GM21576 (cell line): ENCODE measurements around the gene LASP1.
A peak's percentile ranks its signal among the peaks of the same experiment; 100 is the strongest.

Experiments used
- ATAC-seq: cut with Tn5 transposase; IDR thresholded peaks from one replicate; pipeline ENCODE4 v1.9.1; 2021; ENCODE audit warnings: mild to moderate bottlenecking, moderate library complexity; ENCODE audit not compliant: unreplicated experiment

Gene LASP1

DNA sequence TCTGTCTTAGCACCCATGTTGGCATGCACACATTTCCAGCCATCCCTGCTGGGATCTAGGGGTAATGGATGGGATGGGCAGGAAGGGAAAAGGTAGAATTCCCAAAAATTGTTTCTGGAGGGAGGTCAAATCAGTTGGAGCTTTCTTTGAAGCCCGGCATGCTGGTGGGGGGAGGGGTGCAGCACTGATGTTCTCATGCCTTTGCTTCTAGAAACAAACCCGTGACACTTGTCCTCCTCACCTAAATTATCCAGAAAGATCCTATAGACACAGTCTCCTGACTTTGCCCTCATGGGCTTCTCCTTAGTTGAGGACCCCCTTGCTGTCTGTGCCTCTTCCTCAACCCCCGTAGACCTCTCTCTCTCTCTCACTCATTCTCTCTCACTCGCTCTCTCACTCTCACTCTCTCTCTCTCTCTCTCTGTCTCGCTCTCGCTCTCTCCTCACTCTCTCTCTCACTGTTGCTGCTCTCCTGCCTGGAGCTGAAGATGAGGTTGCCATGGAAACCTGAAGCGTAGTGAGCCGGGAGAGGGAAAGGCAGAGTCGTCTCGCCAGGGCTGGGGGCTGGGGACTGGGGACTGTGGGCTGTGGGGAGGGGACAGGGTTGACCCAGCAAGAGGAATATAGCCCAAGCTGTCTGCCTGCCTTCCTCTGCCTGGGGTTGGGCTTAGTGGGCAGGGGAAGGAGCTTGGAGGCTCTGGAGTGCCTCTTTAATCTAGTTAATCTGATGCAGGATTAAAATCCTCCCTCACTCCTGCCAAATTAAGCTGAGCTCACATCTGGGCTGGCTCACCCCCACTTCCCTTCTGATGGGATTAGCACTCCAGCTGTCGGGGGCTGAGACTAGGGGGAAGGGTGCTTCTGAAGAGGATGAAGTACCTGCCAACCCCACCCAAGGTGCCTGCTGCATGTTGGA lies 16.1 kb downstream of the LASP1 start:
- no peak for ATAC-seq

DNA sequence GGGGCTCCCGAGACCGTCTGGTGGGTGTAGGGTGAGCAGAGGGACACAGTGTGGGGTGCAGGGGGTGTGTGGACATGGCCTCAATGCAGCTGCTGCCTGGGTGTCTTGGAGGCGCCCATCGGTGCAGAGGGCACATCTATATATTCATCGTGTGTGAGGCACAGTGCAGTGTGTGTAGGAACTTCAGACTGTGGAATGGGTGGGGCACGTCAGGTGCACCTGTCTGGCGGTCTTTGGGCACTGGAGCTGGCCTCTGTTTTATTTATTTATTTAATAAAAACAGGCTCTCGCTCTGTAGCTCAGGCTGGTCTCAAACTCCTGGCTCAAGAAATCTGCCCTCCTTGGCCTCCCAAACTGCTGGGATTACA lies 16.8 kb downstream of the LASP1 start:
- no peak for ATAC-seq

DNA sequence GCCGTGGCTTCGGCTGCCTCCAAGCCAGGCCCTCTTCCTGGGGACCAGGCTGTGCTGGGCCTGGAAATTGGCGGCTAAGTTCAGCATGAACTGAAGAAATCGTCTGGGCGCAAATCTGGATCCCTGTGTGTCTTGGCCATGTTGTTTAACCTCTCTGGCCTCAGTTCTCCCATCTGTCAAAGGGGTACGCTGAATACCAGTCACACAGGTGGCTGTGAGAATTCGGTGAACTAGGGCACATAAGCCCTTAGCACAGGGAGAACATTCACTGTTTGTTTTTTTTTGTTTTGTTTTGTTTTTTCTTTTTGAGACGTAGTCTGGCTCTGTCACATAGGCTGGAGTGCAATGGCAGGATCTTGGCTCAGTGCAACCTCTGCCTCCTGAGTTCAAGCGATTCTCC lies 19.0 kb downstream of the LASP1 start:
- ATAC-seq, result no peak

DNA sequence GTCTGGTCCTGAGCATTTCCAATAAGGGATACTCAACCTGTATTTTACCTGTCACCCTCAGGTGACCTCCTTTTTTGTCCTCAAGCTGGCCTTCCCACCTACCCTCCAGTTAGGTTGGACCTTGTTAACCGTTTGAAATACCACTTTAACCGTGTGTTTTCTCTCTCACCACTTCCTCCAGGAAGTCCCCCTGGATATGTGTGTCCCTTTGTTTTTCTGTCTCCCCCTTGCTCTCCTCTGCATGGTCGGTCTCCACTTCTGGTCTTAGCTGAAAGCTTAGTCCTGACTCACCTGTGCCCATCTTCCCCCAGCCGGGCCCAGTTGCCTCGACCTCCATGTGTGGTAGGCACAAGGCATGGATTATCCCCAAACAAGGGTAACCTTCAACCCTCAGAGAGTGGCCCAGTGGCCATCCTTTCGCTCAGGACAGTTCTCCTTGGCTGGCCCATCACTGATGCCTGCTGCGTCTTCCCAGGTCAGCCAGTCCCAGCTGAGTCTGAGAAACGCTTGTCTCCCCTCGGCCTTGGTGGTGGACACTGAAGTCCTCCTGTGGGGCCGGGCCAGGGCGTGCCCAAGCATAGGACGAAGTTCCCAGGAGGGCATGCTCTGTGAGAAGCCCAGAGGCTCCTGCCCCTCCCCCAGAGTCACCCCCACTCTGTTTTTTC lies 20.0 kb downstream of the LASP1 start:
- ATAC-seq, result no peak

DNA sequence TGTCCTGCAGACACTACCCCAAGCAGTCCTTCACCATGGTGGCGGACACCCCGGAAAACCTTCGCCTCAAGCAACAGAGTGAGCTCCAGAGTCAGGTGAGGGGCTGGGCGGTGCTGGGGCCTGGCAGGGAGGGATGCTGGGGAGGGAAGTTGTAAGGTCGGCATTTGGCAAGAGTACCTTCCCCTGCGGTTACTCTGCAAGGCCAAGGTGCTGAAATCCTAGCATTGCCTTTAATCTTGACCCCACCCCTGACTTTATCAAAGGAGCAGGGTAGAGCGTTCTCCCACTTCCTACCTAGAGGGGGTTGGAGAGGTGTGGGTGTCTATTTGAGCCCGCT lies 20.5 kb downstream of the LASP1 start:
- no peak for ATAC-seq

DNA sequence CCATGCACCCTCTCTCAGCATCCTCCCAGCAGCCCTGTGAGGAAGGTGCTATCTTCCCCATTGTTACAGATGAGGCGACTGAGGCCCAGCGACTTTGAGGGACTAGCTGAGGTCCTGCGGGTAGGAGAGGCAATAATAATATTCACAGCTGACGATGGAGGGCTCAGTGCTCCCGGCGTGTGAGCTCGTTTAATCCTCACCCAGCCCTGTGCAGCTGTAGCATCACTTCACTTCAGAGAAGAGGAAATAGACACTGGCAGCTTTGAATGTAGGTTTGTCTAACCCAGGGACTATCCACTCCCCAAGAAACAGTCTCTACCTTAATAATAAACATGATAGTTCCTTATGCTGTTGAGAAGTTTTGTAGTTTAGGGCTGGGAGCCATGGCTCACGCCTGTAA lies 21.6 kb downstream of the LASP1 start:
- ATAC-seq, result no peak

DNA sequence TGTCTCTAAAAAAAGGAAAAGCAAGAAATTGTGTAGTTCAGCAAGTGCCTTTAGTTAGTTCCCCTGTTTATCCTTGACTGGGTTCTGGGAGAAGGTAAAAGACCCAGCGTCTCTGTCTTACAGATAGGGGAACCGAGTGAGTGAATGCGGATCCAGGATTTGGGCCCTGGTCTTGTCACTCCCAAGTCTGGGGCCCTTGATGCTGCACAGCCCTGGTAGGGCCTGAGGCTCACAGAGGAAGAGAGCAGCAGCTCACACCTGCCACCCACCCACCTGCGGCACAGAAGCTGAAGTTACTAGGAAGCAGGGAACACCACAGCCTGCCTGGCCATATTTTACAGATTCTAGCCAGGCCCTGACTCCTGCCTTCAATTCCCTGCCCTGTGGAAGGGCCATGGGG lies 22.2 kb downstream of the LASP1 start:
- no peak for ATAC-seq

DNA sequence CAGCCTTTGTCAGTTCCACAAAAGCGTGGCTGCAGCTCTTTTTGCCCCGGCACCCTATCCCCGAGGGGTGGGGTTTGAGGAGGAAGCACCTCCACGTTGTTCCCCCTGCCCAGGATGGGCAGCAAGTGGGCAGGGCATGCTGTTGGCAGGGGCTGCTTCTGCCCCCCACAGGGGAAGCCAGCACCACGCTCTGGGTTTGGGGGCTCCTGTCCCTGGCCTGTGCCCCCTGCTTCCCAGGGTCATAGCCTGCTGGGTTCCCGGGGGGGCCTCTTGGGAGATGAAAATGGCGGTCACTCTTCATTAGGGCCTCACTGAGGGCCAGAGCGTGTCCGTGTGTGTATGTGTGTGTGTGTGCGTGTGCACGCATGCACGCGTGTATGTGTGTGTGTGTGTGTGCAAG lies 22.8 kb downstream of the LASP1 start:
- no peak for ATAC-seq

DNA sequence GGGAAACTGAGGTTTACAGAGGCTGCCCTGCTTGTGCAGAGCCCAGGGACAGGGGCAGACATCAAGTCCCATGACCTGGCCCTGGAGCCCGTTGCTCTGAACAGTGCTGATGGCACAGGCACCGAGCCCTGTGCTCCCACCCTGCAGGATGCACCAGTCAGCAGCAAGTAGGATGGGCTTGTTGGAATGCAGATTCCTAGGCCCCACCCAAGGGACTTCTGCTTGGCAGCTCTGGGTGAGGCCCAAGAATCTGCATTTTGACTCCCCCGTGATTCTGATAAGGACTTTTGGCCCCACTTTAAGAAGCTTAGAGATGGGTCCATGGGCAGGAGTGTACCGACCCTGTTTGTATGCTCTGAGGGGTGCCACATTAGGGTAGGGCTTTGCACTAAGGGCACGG lies 23.3 kb downstream of the LASP1 start:
- no peak for ATAC-seq

DNA sequence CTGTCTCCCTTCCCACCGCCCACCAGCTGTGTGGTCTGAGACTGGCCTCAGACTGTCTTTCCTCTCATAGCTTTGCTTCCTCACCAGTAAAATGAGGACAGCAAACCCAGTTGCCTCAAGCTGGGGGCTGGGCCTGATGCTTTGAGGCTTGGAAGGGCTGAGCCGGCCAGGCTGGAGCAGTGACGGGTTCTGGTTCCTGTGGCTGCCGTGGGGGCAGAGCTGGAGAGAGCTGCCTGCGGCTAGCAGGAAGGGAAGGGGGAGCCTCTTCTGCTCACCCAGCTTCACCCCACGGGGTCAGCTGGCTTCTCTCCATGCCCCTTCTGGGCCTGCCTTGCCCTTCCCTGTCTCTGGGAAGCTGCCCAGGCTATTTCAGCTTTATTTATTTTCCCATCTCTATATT lies 23.7 kb downstream of the LASP1 start:
- no peak for ATAC-seq

DNA sequence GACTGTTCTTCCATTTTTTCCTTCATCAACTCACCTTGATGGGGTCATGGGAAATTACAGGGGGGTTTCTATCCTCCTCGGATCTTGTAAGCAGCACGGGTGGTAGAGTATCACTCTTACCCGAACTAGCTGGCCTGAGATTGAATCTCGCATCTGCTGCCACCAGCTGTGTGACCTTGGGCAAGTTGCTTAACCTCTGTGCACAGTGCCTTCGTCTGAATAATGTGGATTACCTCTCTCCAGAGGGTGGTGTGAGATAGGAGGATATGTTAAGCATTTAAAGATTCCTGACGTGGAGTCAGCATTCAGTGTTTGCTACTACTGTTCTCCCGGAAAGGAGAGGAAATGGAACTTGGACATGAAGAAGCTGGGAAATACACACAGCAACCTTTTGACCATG lies 24.4 kb downstream of the LASP1 start:
- ATAC-seq, result no peak

DNA sequence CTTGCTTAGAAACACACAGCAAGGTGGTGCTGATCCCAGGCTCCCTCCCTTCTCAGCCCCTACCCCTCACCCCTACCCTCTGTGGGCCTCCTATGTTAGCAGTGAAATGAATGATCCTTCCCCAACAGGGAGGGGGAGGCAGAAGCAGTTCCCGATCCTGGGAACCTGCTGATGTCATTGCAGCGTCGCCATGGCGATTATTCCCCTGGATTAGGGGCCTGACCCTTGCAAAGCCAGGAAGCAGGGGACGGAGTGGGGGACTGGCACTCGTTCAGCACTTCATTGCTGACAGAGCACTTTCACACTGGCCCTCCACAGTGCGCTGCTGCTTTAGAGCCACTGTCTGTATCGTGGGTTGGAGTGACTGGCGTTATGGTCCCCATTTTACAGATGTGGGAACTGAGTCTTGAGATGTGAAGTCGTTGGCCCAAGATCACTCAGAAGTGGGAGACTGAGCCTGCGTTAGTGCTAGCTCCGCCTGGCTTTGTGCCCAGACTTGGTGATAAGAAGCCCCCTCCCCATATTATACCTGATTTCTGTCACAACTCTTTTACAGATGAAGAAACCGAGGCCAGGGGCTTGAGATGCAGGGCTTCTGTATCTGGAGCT lies 26.6 kb downstream of the LASP1 start:
- ATAC-seq, result no peak

DNA sequence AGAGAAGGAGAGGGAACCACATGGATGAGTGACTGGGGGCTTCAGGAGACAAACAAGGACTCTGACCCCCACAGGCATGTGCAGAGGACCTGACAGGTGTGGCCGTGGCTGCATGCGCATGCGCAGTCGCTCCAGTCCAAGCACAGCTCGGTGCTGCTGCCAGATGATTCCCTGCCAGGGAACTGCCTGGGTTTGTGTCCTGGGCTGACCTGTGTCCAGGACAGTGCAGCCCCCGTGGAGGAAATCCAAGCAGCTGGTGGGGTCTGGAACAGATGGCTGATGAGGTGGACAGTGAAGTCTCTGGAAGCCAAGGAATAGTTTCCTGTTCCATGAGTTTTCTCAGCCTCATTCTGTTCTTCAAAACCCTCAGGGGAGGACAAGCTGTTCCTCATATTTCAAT lies 27.3 kb downstream of the LASP1 start:
- no peak for ATAC-seq

DNA sequence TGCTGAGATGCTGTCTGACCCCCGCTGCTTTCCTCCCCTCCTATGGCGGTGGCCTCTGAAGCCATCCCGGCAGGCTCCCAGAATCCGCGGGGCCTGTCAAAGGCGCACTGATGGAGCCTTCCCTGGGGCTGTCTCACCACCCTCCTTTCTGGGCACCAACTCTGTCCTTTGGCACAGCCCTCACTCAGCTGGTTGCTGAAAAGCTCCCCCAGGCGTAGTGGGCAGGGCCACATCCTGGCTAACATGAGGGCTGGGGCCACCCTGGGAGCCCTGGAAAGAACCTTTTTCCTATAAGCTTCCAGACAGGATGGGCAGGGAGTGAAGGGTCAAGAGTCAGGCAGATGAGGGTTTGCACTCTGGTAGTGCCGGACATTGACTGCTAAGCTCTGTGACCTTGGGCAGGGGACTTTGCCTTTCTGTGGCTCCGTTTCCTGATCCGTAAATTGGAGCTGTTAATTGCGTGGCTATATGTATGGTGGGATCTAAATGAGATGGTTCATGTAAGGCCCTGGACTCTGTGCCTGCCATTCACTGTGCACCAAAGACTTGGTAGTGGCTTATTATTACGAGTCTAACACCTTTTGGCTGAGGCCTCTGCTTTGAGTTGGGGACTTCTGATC lies 27.9 kb downstream of the LASP1 start:
- ATAC-seq, result no peak

DNA sequence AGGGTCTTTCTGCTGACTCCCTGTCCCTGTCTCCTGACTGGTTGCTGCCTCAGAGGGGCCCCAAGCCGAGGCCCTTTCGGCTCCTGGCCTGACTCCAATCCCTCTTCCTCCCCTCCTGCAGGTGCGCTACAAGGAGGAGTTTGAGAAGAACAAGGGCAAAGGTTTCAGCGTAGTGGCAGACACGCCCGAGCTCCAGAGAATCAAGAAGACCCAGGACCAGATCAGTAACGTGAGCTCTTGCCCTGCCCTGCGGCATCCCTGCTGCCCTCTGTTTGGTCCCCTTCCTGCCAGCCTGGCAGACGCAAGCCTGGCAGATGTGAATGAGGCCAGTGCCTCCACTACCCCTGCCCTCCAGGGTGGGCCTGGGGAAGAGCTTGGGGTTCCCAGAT lies 28.4 kb downstream of the LASP1 start:
- peak; percentile 16 for ATAC-seq

DNA sequence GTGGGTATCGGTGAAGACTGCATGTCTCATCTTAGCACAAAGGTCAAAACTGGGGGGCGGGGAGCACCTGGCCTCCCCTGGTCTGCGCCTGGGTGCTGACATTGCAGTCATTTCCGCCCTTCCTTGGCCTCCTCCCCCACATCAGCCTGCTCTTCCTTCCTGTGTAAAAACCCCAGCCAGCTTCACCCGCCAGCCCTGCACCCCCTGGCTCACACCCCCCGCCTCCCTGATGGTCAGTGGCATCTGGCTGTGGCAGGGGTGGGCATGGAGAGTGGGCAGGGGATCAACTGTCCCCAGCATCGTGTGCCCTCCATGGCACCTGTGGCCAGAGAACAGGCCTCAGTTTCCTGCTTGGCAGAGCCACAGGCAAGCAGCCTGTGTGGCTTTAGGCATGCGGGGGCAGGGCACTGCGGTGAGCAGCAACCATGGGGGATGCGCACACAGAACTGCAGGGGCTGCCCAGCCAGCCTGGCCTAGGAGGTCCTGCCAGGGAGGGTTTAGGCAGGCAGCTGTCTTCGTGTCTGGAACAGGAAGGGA lies 29.0 kb downstream of the LASP1 start:
- peak; percentile 68 for ATAC-seq

DNA sequence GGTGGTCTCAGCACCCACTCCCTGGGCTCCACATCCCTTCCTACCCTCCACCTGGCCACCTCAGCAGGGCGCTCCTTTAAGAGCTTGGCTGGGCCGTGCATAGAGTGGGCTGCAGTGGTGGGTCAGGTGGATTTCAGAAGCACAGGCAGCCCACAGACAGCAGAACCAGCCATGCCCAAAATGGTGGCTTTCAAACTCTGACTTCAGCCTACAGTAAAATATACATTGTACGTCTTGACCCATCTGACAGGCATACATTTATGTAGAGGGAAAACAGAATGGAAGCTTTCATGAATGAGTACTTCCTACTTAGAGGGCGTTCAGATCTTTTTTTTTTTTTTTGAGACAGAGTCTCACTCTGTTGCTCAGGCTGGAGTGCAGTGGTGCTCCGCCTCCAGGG lies 29.6 kb downstream of the LASP1 start:
- peak; percentile 15 for ATAC-seq

DNA sequence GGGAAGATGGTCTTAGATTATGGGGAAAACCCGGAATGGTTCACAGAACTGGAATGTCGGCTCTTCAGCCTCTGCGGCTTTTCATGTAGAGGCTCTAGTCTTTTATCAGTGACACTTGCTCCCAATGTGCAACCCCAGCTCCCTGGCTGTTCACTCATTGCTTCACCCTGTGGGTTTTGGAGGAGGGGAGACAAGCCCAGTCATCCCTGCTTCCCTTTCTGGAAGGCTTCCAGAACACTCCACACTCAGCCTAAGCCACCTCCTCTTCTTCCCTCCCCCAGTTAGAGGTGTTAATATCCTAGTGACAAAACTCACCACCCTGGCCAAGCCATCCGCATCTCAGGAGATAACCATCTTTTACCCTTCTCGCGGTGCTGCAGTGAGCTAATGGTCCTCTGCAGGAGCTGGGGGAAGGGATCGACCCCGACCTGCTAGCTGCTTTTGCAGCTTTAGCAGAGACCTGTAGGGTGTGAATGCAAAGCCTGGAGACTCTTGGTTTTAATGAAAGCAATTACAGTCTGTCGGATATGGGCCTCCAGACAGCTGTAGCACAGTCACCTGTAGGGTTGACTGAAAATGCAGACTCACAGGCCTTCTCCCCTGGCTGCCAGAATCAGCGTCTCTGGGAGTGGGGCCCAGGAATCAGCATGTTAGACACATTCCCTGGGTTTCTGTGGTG lies 31.3 kb downstream of the LASP1 start:
- no peak for ATAC-seq

DNA sequence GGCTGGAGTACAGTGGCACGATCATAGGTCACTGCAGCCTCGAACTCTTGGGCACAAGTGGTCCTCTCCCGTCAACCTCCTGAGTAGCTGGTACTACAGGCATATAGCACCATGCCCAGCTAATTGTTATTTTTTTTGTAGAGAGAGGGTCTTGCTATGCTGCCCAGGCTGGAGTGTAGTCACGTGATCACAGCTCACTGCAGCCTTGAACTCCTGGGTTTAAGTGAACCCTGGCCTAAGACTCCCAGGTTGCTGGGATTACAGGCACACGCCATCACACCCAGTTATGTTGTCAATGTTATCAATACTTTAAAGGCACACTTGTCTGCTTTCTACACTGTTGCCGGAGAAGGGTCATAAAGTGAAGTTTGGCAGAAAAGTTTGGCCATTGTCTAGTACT lies 33.5 kb downstream of the LASP1 start:
- no peak for ATAC-seq

DNA sequence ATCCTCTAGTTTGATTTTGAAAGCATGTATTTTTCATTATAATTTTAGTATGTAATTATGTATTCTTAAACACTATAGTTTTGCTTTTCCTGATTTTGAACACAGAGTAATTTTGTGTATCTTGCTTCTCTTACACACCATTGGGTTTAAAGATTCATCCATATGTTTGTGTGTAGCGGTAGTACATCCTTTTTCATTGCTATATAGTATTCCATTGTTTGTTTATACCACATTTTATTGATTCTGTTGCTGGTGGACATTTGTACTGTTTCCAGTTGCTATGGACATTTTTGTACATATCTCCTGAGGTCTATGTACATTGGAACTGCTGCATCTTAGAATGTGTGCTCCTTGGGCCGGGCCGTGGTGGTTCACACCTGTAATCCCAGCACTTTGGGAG lies 35.0 kb downstream of the LASP1 start:
- ATAC-seq, result no peak

DNA sequence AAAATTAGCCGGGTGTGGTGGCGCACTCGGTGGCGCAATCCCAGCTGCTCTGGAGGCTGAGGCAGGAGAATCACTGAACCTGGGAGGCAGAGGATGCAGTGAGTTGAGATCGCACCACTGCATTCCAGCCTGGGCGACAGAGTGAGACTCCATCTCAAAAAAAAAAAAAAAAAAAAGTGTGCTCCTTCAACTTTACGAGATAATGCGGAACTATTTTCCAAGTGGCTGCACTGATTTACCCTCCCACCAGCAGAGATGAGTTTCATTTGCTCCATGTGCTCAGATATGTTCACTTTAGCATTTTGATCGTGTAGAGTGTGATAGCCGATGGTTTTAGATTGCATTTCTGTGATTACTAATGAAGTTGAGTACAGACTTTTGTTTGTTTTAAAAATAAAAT lies 35.5 kb downstream of the LASP1 start:
- no peak for ATAC-seq
